OCI-LY3 (cell line): Measurements from ENCODE around the gene RNF157.
"Not testable (repeated sequence)": the region's sequence is repeated elsewhere in the genome, so short reads cannot be mapped to it uniquely, and the experiment has no call there.

Source experiments
- H2AFZ ChIP-seq: fragments of 200-600, 300-600 bp; shearing (Covaris generic); 2 replicates; pipeline ENCODE4 v1.6.0; 2014; ENCODE audit warnings: antibody characterized with exemption, low read depth, low read length
- H3K27ac ChIP-seq: fragments of 200-600, 300-600 bp; sonication (generic); 2 replicates; pipeline ENCODE4 v1.5.1; 2014; ENCODE audit warnings: mild to moderate bottlenecking, low read length, moderate library complexity, mixed read lengths
- H3K27me3 ChIP-seq: fragments of 200-600, 300-600 bp; sonication (generic); 2 replicates; pipeline ENCODE4 v1.6.1; 2014; ENCODE audit warnings: low read depth, low read length, mixed read lengths
- H3K36me3 ChIP-seq: fragments of 200-600, 300-600 bp; sonication (generic); replicated peaks from 2 replicates; pipeline ENCODE3; 2014; ENCODE audit warnings: low read depth, low read length, mixed read lengths
- H3K4me1 ChIP-seq: fragments of 300-600, 200-600 bp; sonication (generic); 2 replicates; pipeline ENCODE4 v1.6.1; 2014; ENCODE audit warnings: low read length, mixed read lengths
- H3K4me2 ChIP-seq: fragments of 200-600, 300-600 bp; sonication (generic); 2 replicates; pipeline ENCODE4 v1.6.1; 2014; ENCODE audit warnings: low read length, mixed read lengths
- H3K4me3 ChIP-seq: fragments of 300-600, 200-600 bp; sonication (generic); 2 replicates; pipeline ENCODE4 v1.5.1; 2014; ENCODE audit warnings: antibody characterized with exemption, mild to moderate bottlenecking, low read length, moderate library complexity
- H3K79me2 ChIP-seq: fragments of 300-600, 200-600 bp; shearing (Covaris generic); 2 replicates; pipeline ENCODE4 v1.6.1; 2014; ENCODE audit warnings: mild to moderate bottlenecking, low read length, mixed read lengths
- H3K9ac ChIP-seq: fragments of 300-600, 200-600 bp; shearing (Covaris generic); 2 replicates; pipeline ENCODE4 v1.6.0; 2014; ENCODE audit warnings: mild to moderate bottlenecking, low read length, moderate library complexity
- H3K9me3 ChIP-seq: fragments of 200-600, 300-600 bp; shearing (Covaris generic); 2 replicates; pipeline ENCODE4 v1.6.1; 2014; ENCODE audit warnings: low read length, mixed read lengths; ENCODE audit not compliant: insufficient read depth
- H4K20me1 ChIP-seq: fragments of 200-600, 300-600 bp; sonication (generic); 2 replicates; pipeline ENCODE4 v1.6.1; 2016; ENCODE audit warnings: low read length, mixed read lengths; ENCODE audit not compliant: insufficient read depth
- CTCF ChIP-seq: fragments of 200-600, 300-600 bp; sonication (generic); IDR thresholded peaks from 2 replicates; pipeline ENCODE4 v1.5.1; 2014; ENCODE audit warnings: antibody characterized with exemption, low read length, low read depth
- EZH2phosphoT487 ChIP-seq: fragments of 200-600 bp; shearing (Covaris generic); IDR thresholded peaks from 2 replicates; pipeline ENCODE4 v1.6.1; 2018; ENCODE audit warnings: antibody characterized with exemption, mixed run types, low read depth

Gene RNF157

GRCh38 chr17:76208120-76208519, 32.2 kb downstream of the RNF157 start:
- TF ChIP-seq EZH2phosphoT487 (no peak), CTCF (no peak)
- Histone ChIP-seq H3K4me2 (no peak overlapping the region), H3K9ac (no peak overlapping the region)

GRCh38 chr17:76207275-76208059, 32.8 kb downstream of the RNF157 start:
- H2AFZ ChIP-seq: no peak overlapping the region
- H3K4me3 ChIP-seq: no peak overlapping the region
- TF ChIP-seq CTCF (no peak), EZH2phosphoT487 (no peak)
- no peak overlapping the region for H3K27ac ChIP-seq
- H3K4me1 ChIP-seq: no peaks in the 10 kb centered on the region
- no peaks in the 10 kb centered on the region for H3K79me2 ChIP-seq
- no peaks in the 10 kb centered on the region for H3K27me3 ChIP-seq
- H3K9me3 ChIP-seq: no peaks in the 10 kb centered on the region
- H3K36me3 ChIP-seq: no peaks in the 10 kb centered on the region
- H3K4me2 ChIP-seq: no peak overlapping the region
- no peaks in the 10 kb centered on the region for H4K20me1 ChIP-seq
- H3K9ac ChIP-seq: no peak overlapping the region

More at GRCh38 chr17:76208120-76208519, 32.2 kb downstream of the RNF157 start:
- Histone ChIP-seq H3K9me3 (no peaks in the 10 kb centered on the region), H4K20me1 (no peaks in the 10 kb centered on the region), H3K4me3 (no peak overlapping the region), H3K36me3 (no peaks in the 10 kb centered on the region), H3K27me3 (no peaks in the 10 kb centered on the region), H2AFZ (no peak overlapping the region), H3K79me2 (no peaks in the 10 kb centered on the region), H3K4me1 (no peaks in the 10 kb centered on the region), H3K27ac (no peak overlapping the region)

GRCh38 chr17:76205542-76206144, 34.6 kb downstream of the RNF157 start:
- not testable (repeated sequence) for H4K20me1 ChIP-seq, H3K27ac ChIP-seq, H2AFZ ChIP-seq, H3K36me3 ChIP-seq, H3K4me1 ChIP-seq, H3K9me3 ChIP-seq, H3K4me2 ChIP-seq, H3K79me2 ChIP-seq, H3K27me3 ChIP-seq, H3K9ac ChIP-seq, H3K4me3 ChIP-seq

- TF ChIP-seq CTCF (no peak), EZH2phosphoT487 (no peak)
- H3K27ac ChIP-seq: no peak overlapping the region
- no peak overlapping the region for H3K4me2 ChIP-seq
- H3K4me3 ChIP-seq: no peak overlapping the region
- H3K9me3 ChIP-seq: no peaks in the 10 kb centered on the region
- H3K27me3 ChIP-seq: no peaks in the 10 kb centered on the region
- H3K9ac ChIP-seq: no peak overlapping the region
- no peak overlapping the region for H2AFZ ChIP-seq
- H3K79me2 ChIP-seq: no peaks in the 10 kb centered on the region
- H4K20me1 ChIP-seq: no peaks in the 10 kb centered on the region
- no peaks in the 10 kb centered on the region for H3K36me3 ChIP-seq
- peaks cover 4% of the 10 kb centered on the region; the same call in 1 of the 2 replicates for H3K4me1 ChIP-seq
These were observed 36.0 kb downstream of the RNF157 start for GRCh38 chr17:76204277-76204676.
